HL-60 (cell line): ENCODE measurements around the gene EIF4G1.

Experiments used
- GABPA ChIP-seq: IDR thresholded peaks from 2 replicates; pipeline ENCODE4 v1.6.1; 2012; ENCODE audit warnings: low read depth
- POLR2AphosphoS5 ChIP-seq: IDR thresholded peaks from 2 replicates; pipeline ENCODE4 v1.6.1; 2012; ENCODE audit warnings: low read depth
- TF ChIP-seq, protein P1 (sequence below): IDR thresholded peaks from one replicate; pipeline ENCODE4 v1.5.1; 2011; ENCODE audit warnings: low read length, control low read depth, inconsistent platforms; ENCODE audit not compliant: insufficient read depth
- TF ChIP-seq, protein P2 (sequence below): IDR thresholded peaks from 2 replicates; pipeline ENCODE4 v1.6.1; 2012; ENCODE audit warnings: low read depth; ENCODE audit not compliant: insufficient replicate concordance

DNA sequence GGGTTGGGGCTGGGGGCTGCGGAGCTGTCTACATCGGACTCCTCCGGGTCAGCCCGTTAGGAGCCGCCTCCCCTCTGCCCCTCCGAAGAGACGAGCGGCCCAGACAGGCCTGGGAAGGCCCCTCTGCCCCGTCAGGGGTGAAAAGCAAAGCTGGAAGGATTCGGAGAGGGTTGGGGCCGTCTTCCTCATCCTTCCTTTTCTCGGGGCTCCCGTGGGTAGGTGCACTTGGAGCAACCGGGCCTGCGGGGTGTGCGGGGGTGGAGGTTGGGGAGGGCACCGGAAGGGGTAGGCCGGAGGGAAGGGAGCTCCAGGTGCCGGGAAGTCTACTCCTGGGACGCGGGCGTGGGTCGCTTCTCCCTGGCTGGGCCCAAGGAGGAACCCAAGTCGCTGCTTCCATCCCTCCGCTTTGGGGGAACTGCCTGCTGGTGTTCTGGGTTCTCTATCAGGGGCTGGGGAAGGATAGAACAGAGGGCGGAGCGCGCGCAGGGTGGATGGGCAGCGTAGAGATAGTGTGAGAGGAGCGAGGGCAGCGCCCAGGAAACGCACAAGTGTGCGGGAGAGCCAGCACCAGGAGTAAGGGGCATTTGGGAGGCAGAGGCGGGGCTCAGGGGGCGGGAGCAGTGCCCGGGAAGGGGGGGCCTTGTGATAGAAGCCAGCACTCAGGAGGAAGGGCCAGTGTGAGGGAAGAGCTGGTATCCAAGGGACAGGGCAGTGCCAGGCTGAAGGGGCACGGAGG is 47.7 kb downstream of the EIF4G1 start:
- TF ChIP-seq, protein P1, sequence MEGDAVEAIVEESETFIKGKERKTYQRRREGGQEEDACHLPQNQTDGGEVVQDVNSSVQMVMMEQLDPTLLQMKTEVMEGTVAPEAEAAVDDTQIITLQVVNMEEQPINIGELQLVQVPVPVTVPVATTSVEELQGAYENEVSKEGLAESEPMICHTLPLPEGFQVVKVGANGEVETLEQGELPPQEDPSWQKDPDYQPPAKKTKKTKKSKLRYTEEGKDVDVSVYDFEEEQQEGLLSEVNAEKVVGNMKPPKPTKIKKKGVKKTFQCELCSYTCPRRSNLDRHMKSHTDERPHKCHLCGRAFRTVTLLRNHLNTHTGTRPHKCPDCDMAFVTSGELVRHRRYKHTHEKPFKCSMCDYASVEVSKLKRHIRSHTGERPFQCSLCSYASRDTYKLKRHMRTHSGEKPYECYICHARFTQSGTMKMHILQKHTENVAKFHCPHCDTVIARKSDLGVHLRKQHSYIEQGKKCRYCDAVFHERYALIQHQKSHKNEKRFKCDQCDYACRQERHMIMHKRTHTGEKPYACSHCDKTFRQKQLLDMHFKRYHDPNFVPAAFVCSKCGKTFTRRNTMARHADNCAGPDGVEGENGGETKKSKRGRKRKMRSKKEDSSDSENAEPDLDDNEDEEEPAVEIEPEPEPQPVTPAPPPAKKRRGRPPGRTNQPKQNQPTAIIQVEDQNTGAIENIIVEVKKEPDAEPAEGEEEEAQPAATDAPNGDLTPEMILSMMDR, result no peak
- no peak for TF ChIP-seq POLR2AphosphoS5
- TF ChIP-seq, protein P2, sequence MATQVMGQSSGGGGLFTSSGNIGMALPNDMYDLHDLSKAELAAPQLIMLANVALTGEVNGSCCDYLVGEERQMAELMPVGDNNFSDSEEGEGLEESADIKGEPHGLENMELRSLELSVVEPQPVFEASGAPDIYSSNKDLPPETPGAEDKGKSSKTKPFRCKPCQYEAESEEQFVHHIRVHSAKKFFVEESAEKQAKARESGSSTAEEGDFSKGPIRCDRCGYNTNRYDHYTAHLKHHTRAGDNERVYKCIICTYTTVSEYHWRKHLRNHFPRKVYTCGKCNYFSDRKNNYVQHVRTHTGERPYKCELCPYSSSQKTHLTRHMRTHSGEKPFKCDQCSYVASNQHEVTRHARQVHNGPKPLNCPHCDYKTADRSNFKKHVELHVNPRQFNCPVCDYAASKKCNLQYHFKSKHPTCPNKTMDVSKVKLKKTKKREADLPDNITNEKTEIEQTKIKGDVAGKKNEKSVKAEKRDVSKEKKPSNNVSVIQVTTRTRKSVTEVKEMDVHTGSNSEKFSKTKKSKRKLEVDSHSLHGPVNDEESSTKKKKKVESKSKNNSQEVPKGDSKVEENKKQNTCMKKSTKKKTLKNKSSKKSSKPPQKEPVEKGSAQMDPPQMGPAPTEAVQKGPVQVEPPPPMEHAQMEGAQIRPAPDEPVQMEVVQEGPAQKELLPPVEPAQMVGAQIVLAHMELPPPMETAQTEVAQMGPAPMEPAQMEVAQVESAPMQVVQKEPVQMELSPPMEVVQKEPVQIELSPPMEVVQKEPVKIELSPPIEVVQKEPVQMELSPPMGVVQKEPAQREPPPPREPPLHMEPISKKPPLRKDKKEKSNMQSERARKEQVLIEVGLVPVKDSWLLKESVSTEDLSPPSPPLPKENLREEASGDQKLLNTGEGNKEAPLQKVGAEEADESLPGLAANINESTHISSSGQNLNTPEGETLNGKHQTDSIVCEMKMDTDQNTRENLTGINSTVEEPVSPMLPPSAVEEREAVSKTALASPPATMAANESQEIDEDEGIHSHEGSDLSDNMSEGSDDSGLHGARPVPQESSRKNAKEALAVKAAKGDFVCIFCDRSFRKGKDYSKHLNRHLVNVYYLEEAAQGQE, result no peak
- no peak for TF ChIP-seq GABPA
